WTC11 (cell line): Measurements from ENCODE around the gene ADAMTS2. TPM values are rescaled to one million over a fixed set of nuclear protein-coding genes. Genes with fewer than 3 reads are reported as not detected.

Experiments
- ATAC-seq: fragments of 200-7000 bp; cut with Tn5 transposase; 2 replicates; pipeline ENCODE4 v1.10.0; 2021; ENCODE audit warnings: mild to moderate bottlenecking, moderate library complexity
- CTCF ChIA-PET: fragments of 300-600 bp; sonication (Branson Sonifier 250); formaldehyde crosslinking; loops from one replicate; lab custom pipeline; 2021; ENCODE audit warnings: antibody characterized with exemption; lab: Charles Lee
- POLR2A ChIA-PET: fragments of 350-600 bp; sonication (Branson Sonifier 250); formaldehyde crosslinking; loops from one replicate; lab custom pipeline; 2021; ENCODE audit warnings: antibody characterized with exemption; lab: Charles Lee
- DNase-seq: peaks from one replicate; pipeline ENCODE4 v3.0.0; 2021; ENCODE audit warnings: low spot score
- H3K27ac Mint-ChIP-seq: 2 replicates; pipeline ENCODE4 v1.8.0; 2021; ENCODE audit warnings: mixed read lengths
- H3K27me3 Mint-ChIP-seq: 2 replicates; pipeline ENCODE4 v1.8.0; 2021; ENCODE audit warnings: low read depth, mild to moderate bottlenecking, moderate library complexity, mixed read lengths
- H3K36me3 Mint-ChIP-seq: 2 replicates; pipeline ENCODE4 v1.8.0; 2021; ENCODE audit warnings: mixed read lengths
- H3K4me1 Mint-ChIP-seq: 2 replicates; pipeline ENCODE4 v1.8.0; 2022; ENCODE audit warnings: mixed read lengths
- H3K4me3 Mint-ChIP-seq: 2 replicates; pipeline ENCODE4 v1.8.0; 2021; ENCODE audit warnings: mild to moderate bottlenecking, moderate library complexity, mixed read lengths
- H3K9me3 Mint-ChIP-seq: 2 replicates; pipeline ENCODE4 v1.8.0; 2021; ENCODE audit warnings: mixed read lengths
- ARID4B ChIP-seq: sonication (generic); formaldehyde crosslinking; IDR thresholded peaks from 2 replicates; pipeline ENCODE4 v1.8.0; 2023; ENCODE audit warnings: missing genetic modification reagents, mild to moderate bottlenecking, borderline replicate concordance
- CTCF ChIP-seq: fragments of 200-600 bp; IDR thresholded peaks from 2 replicates; pipeline ENCODE4 v1.8.0; 2022; ENCODE audit warnings: antibody characterized with exemption
- ELF4 ChIP-seq: sonication (generic); formaldehyde crosslinking; IDR thresholded peaks from 2 replicates; pipeline ENCODE4 v1.8.1; 2022; ENCODE audit warnings: low read depth, mild to moderate bottlenecking, moderate library complexity, missing genetic modification reagents
- ERG ChIP-seq: fragments of 250-450 bp; sonication (Bioruptor Pico); IDR thresholded peaks from 2 replicates; pipeline ENCODE4 v1.8.0; 2021; ENCODE audit warnings: mild to moderate bottlenecking
- ETV6 ChIP-seq: sonication (generic); formaldehyde crosslinking; IDR thresholded peaks from 2 replicates; pipeline ENCODE4 v1.8.1; 2022; ENCODE audit warnings: mild to moderate bottlenecking, missing genetic modification reagents
- FOXP1 ChIP-seq: sonication (generic); formaldehyde crosslinking; IDR thresholded peaks from 2 replicates; pipeline ENCODE4 v1.8.0; 2022; ENCODE audit warnings: missing genetic modification reagents, mild to moderate bottlenecking, moderate library complexity, borderline replicate concordance
- FOXP4 ChIP-seq: sonication (generic); formaldehyde crosslinking; IDR thresholded peaks from 2 replicates; pipeline ENCODE4 v1.8.0; 2022; ENCODE audit warnings: mild to moderate bottlenecking, missing genetic modification reagents
- HMGA2 ChIP-seq: fragments of 250-450 bp; sonication (Bioruptor Pico); IDR thresholded peaks from 2 replicates; pipeline ENCODE4 v1.4.0; 2021; ENCODE audit warnings: mild to moderate bottlenecking, moderate library complexity
- IRF1 ChIP-seq: sonication (generic); formaldehyde crosslinking; IDR thresholded peaks from 2 replicates; pipeline ENCODE4 v1.8.0; 2023; ENCODE audit warnings: missing genetic modification reagents
- MLX ChIP-seq: sonication (generic); formaldehyde crosslinking; IDR thresholded peaks from 2 replicates; pipeline ENCODE4 v1.8.1; 2023; ENCODE audit warnings: mild to moderate bottlenecking, missing genetic modification reagents, moderate library complexity
- NFYB ChIP-seq: sonication (generic); formaldehyde crosslinking; conservative IDR thresholded peaks from 2 replicates; pipeline ENCODE4 v1.8.0; 2022; ENCODE audit warnings: low read depth, missing genetic modification reagents
- NR1H2 ChIP-seq: sonication (generic); formaldehyde crosslinking; IDR thresholded peaks from 2 replicates; pipeline ENCODE4 v1.9.0; 2021; ENCODE audit warnings: mild to moderate bottlenecking, moderate library complexity, missing genetic modification reagents
- RELA ChIP-seq: sonication (generic); formaldehyde crosslinking; IDR thresholded peaks from 2 replicates; pipeline ENCODE4 v1.8.1; 2022; ENCODE audit warnings: missing genetic modification reagents, mild to moderate bottlenecking, borderline replicate concordance
- SMAD3 ChIP-seq: sonication (generic); formaldehyde crosslinking; IDR thresholded peaks from 2 replicates; pipeline ENCODE4 v1.8.0; 2022; ENCODE audit warnings: missing genetic modification reagents, mild to moderate bottlenecking, borderline replicate concordance
- TP53 ChIP-seq: sonication (generic); formaldehyde crosslinking; IDR thresholded peaks from 2 replicates; pipeline ENCODE4 v1.8.1; 2023; ENCODE audit warnings: mild to moderate bottlenecking, missing genetic modification reagents
- USF1 ChIP-seq: sonication (generic); formaldehyde crosslinking; IDR thresholded peaks from 2 replicates; pipeline ENCODE4 v1.8.0; 2022; ENCODE audit warnings: mild to moderate bottlenecking, missing genetic modification reagents
- ZNF138 ChIP-seq: sonication (generic); formaldehyde crosslinking; conservative IDR thresholded peaks from 2 replicates; pipeline ENCODE4 v1.8.1; 2022; ENCODE audit warnings: mild to moderate bottlenecking, moderate library complexity, missing genetic modification reagents
- ZNF263 ChIP-seq: sonication (generic); formaldehyde crosslinking; IDR thresholded peaks from 2 replicates; pipeline ENCODE4 v1.8.1; 2022; ENCODE audit warnings: low read depth, mild to moderate bottlenecking, moderate library complexity, missing genetic modification reagents
- total RNA-seq: library from RNA; stranded (reverse); gene quantifications from 3 replicates; pipeline ENCODE4 v1.2.3, GENCODE V29; 2021

ADAMTS2 gene
- total RNA-seq, 1 experiment from 2014 or later = 11.2 TPM

- no peak for TF ChIP-seq TP53 (CRISPR knock-in tag)
- TF ChIP-seq FOXP4 (CRISPR knock-in tag) = no peak
- TF ChIP-seq HMGA2 (CRISPR knock-in tag) = no peak
- TF ChIP-seq CTCF = no peak
- no peak for TF ChIP-seq ERG (CRISPR knock-in tag)
- TF ChIP-seq ARID4B = no peak
- TF ChIP-seq ETV6 (CRISPR knock-in tag) = no peak
- no peak for TF ChIP-seq ELF4 (CRISPR knock-in tag)
- no peak for TF ChIP-seq RELA (CRISPR knock-in tag)
- TF ChIP-seq FOXP1 (CRISPR knock-in tag) = no peak
- TF ChIP-seq ZNF138 = no peak
- no peak for TF ChIP-seq ZNF263
- TF ChIP-seq MLX (CRISPR knock-in tag) = no peak
- no peak for TF ChIP-seq IRF1 (CRISPR knock-in tag)
- TF ChIP-seq SMAD3 = no peak
- TF ChIP-seq NR1H2 = no peak
- no peak for TF ChIP-seq NFYB (CRISPR knock-in tag)
- TF ChIP-seq USF1 (CRISPR knock-in tag) = no peak
- TF ChIP-seq, all 79 proteins: peak for 0
- H3K27ac Mint-ChIP-seq = 0 out of 2 replicates have a peak overlapping the region, but pooled peaks have one; percentile 36
- CTCF ChIA-PET = no interaction called here
- H3K36me3 Mint-ChIP-seq = no peaks in the 10 kb centered on the region
- H3K4me3 Mint-ChIP-seq = no peak overlapping the region
- no peaks in the 10 kb centered on the region for H3K27me3 Mint-ChIP-seq
- peaks cover 4% of the 10 kb centered on the region; the same call in 1 of the 2 replicates for H3K4me1 Mint-ChIP-seq
- POLR2A ChIA-PET = no interaction called here
- H3K9me3 Mint-ChIP-seq = no peaks in the 10 kb centered on the region
- no peak for ATAC-seq
- DNase-seq = no peak
Measured at GRCh38 chr5:179209359-179210150, 135.7 kb downstream of the ADAMTS2 start.
